Testis (tissue), 3 donors: ENCODE results near the gene CSN3. TPM values are rescaled to one million over a fixed set of nuclear protein-coding genes. Genes with fewer than 3 reads are reported as not detected.

Experiments
- DNase-seq: peaks from one replicate; pipeline ENCODE4 v3.0.0-alpha.2; 2019
- H3K27ac ChIP-seq, 2 donors: fragments of 200-600 bp; sonication (generic); one replicate each; pipeline ENCODE4 v1.5.1; 2019
- H3K27me3 ChIP-seq: fragments of 200-600 bp; sonication (generic); one replicate; pipeline ENCODE4 v1.5.1; 2019
- H3K36me3 ChIP-seq: fragments of 200-600 bp; sonication (generic); one replicate; pipeline ENCODE4 v1.5.1; 2017; ENCODE audit warnings: low read depth; ENCODE audit errors: missing control alignments
- H3K4me1 ChIP-seq: fragments of 200-600 bp; sonication (generic); one replicate; pipeline ENCODE4 v1.5.1; 2019
- H3K4me3 ChIP-seq, 2 donors: fragments of 200-600 bp; sonication (generic); one replicate each; pipeline ENCODE4 v1.5.1; 2017 to 2019
- H3K9me3 ChIP-seq: fragments of 200-600 bp; sonication (generic); one replicate; pipeline ENCODE4 v1.5.1; 2017
- CTCF ChIP-seq, 3 experiments: fragments of 450-650 bp in 2 of 3; fragments of 200-600 bp in 1 of 3; sonication (generic) in 1 of 3; IDR thresholded peaks; one replicate each; pipeline ENCODE4 v1.5.1; 2016 to 2019; ENCODE audit warnings: antibody characterized with exemption in 3 of 3, mild to moderate bottlenecking in 2 of 3, moderate library complexity in 1 of 3
- POLR2A ChIP-seq: fragments of 450-650 bp; IDR thresholded peaks from one replicate; pipeline ENCODE4 v1.6.1; 2017; ENCODE audit warnings: antibody characterized with exemption, mild to moderate bottlenecking, moderate library complexity
- WGBS, 2 donors: methylation state at CpG; one replicate each; pipeline ENCODE4 v1.1.5; 2018; 5-methylcytosine and 5-hydroxymethylcytosine counted together
- intact Hi-C: fragments of 100-400 bp; cut with DNase I; formaldehyde crosslinking; loops from one replicate; pipeline ENCODE4 v1.15.1; 2023; ENCODE audit warnings: low total_unique reads
- polyA plus RNA-seq: library from polyadenylated mRNA; stranded (reverse); fragments of 350-450 nt; fragmentation: Illumina TruSeq; extraction: RNeasy Lipid Tissue Mini Kit (QIAGEN cat#74804); gene quantifications from one replicate; pipeline ENCODE4 v1.2.3, GENCODE V29; 2014; ENCODE audit warnings: low read depth, low replicate concordance; ENCODE audit not compliant: insufficient read depth
- total RNA-seq, 2 donors: library from RNA; depleted of rRNA; stranded (reverse); fragments of >200 nt; gene quantifications; one replicate each; pipeline ENCODE4 v1.2.3, GENCODE V29; 2016

Gene CSN3
- total and polyA plus RNA-seq, 3 donors from 2014 or later: 0.37 TPM; not detected in 2

GRCh38 chr4:70300215-70300614 lies 57.8 kb downstream of the CSN3 start:
- Histone ChIP-seq H3K27me3 (no peaks in the 10 kb centered on the region), H3K36me3 (no peaks in the 10 kb centered on the region), H3K4me3 (no peak overlapping the region), H3K4me1 (no peaks in the 10 kb centered on the region), H3K9me3 (no peaks in the 10 kb centered on the region), H3K27ac (no peak overlapping the region)
- DNase-seq: no peak
- no peak for TF ChIP-seq CTCF (IDR thresholded peaks at IDR 0.05)
- TF ChIP-seq POLR2A: no peak
- 93 to 95% methylated on average over 3 to 4 of the region's 4 CpGs for WGBS, 2 donors
- intact Hi-C loops: no loop called here

Other genes starting within 250 kb of the CSN3 start
- not detected for gene STATH, start 246.6 kb upstream of the CSN3 start, total RNA-seq
- gene STATH, start 246.6 kb upstream of the CSN3 start, polyA plus RNA-seq: not detected
- gene HTN3, start 214.1 kb upstream of the CSN3 start, total RNA-seq: not detected
- not detected for gene HTN3, start 214.1 kb upstream of the CSN3 start, polyA plus RNA-seq
- gene HTN1, start 192.2 kb upstream of the CSN3 start, total RNA-seq: not detected
- gene HTN1, start 192.2 kb upstream of the CSN3 start, polyA plus RNA-seq: not detected
- 1 to 10 TPM in 1 of 2 donors, under 1 TPM in 1; 0.87 to 2.2 TPM for gene PRR27, start 88.4 kb upstream of the CSN3 start, total RNA-seq
- 3.5 TPM for gene PRR27, start 88.4 kb upstream of the CSN3 start, polyA plus RNA-seq
- gene ODAM, start 46.9 kb upstream of the CSN3 start, total RNA-seq: not detected
- gene ODAM, start 46.9 kb upstream of the CSN3 start, polyA plus RNA-seq: 0.33 TPM
- gene FDCSP, start 16.5 kb upstream of the CSN3 start, total RNA-seq: not detected
- gene FDCSP, start 16.5 kb upstream of the CSN3 start, polyA plus RNA-seq: 0.96 TPM
- gene CABS1, start 92.4 kb downstream of the CSN3 start, total RNA-seq: 10 to 100 TPM; 17.3 to 66.2 TPM
- 80.1 TPM for gene CABS1, start 92.4 kb downstream of the CSN3 start, polyA plus RNA-seq
- not detected for gene SMR3A, start 118.2 kb downstream of the CSN3 start, total RNA-seq
- gene SMR3A, start 118.2 kb downstream of the CSN3 start, polyA plus RNA-seq: 0.95 TPM
- 1 to 10 TPM; 1.1 to 4.8 TPM for gene SMR3B, start 140.5 kb downstream of the CSN3 start, total RNA-seq
- gene SMR3B, start 140.5 kb downstream of the CSN3 start, polyA plus RNA-seq: 6.1 TPM
- not detected for gene OPRPN, start 155.3 kb downstream of the CSN3 start, total RNA-seq
- gene OPRPN, start 155.3 kb downstream of the CSN3 start, polyA plus RNA-seq: 0.61 TPM
- gene MUC7, start 229.6 kb downstream of the CSN3 start, total RNA-seq: not detected
- 0.80 TPM for gene MUC7, start 229.6 kb downstream of the CSN3 start, polyA plus RNA-seq